Bronchial epithelial cell (primary cell): ENCODE measurements around the gene ADCY6. TPM values are rescaled to one million over a fixed set of nuclear protein-coding genes. Genes with fewer than 3 reads are reported as not detected.

Source experiments
- DNase-seq: peaks from one replicate; pipeline ENCODE4 v3.0.0-alpha.2; 2010; ENCODE audit warnings: low read depth
- FAIRE-seq: peaks from 2 replicates; lab custom pipeline; 2011; peaks lifted over from hg19 to GRCh38; lab: Jason Lieb, UNC
- H3K27me3 ChIP-seq: 2 replicates; pipeline ENCODE4 v1.5.1; 2011; ENCODE audit warnings: low read length; ENCODE audit not compliant: control insufficient read depth, insufficient read depth
- H3K36me3 ChIP-seq: 2 replicates; pipeline ENCODE4 v1.5.1; 2011; ENCODE audit warnings: low read length; ENCODE audit not compliant: control insufficient read depth, insufficient read depth
- H3K4me3 ChIP-seq: 2 replicates; pipeline ENCODE4 v1.5.1; 2011; ENCODE audit warnings: mild to moderate bottlenecking, low read depth, low read length, control low read depth
- CTCF ChIP-seq: IDR thresholded peaks from 2 replicates; pipeline ENCODE4 v1.5.1; 2011; ENCODE audit warnings: mild to moderate bottlenecking, moderate library complexity, low read length, control low read depth, inconsistent platforms; ENCODE audit not compliant: insufficient read depth, severe bottlenecking
- total RNA-seq: library from RNA; depleted of rRNA; stranded (reverse); fragments of >200 nt; gene quantifications from 2 replicates; pipeline ENCODE4 v1.2.1, GENCODE V29; 2014

Gene ADCY6
- total RNA-seq, 1 donor from 2014 or later, result 13.4 TPM

- Histone ChIP-seq H3K36me3 (no peaks in the 10 kb centered on the region), H3K27me3 (no peaks in the 10 kb centered on the region), H3K4me3 (no peak overlapping the region)
- DNase-seq, result no peak
- TF ChIP-seq CTCF, result no peak
- no peak for FAIRE-seq
These were observed 30.7 kb downstream of the ADCY6 start for GRCh38 chr12:48758186-48758585.

GRCh38 chr12:48750769-48751356 is 38.0 kb downstream of the ADCY6 start:
- FAIRE-seq, result no peak
- H3K4me3 ChIP-seq, result no peak overlapping the region
- no peak for TF ChIP-seq CTCF
- peak; percentile 65 for DNase-seq
- H3K27me3 ChIP-seq, result peaks cover 2% of the 10 kb centered on the region
- H3K36me3 ChIP-seq, result no peaks in the 10 kb centered on the region

- DNase-seq (peak; percentile 49), FAIRE-seq (no peak)
- no peak for TF ChIP-seq CTCF
- Histone ChIP-seq H3K27me3 (peaks cover 2% of the 10 kb centered on the region), H3K36me3 (no peaks in the 10 kb centered on the region), H3K4me3 (no peak overlapping the region)
These were observed 38.7 kb downstream of the ADCY6 start for GRCh38 chr12:48750215-48750614.

- peak; percentile 61 for DNase-seq
- TF ChIP-seq CTCF, result no peak
- no peak for FAIRE-seq
- H3K36me3 ChIP-seq, result no peaks in the 10 kb centered on the region
- H3K4me3 ChIP-seq, result no peak overlapping the region
- H3K27me3 ChIP-seq, result peaks cover 2% of the 10 kb centered on the region
These were observed 44.5 kb downstream of the ADCY6 start for GRCh38 chr12:48744251-48745008.

GRCh38 chr12:48739618-48740269 is 49.1 kb downstream of the ADCY6 start:
- FAIRE-seq (no peak), DNase-seq (no peak)
- H3K36me3 ChIP-seq, result no peaks in the 10 kb centered on the region
- TF ChIP-seq CTCF, result no peak
- H3K27me3 ChIP-seq, result no peaks in the 10 kb centered on the region
- H3K4me3 ChIP-seq, result no peak overlapping the region
